GM23338 (cell line): Measurements from ENCODE around the gene RDH5. TPM values are rescaled to one million over a fixed set of nuclear protein-coding genes. Genes with fewer than 3 reads are reported as not detected.

ENCODE experiments used
- ATAC-seq: fragments of 200-7000 bp; cut with Tn5 transposase; 3 replicates; pipeline ENCODE4 v1.9.1; 2020
- DNase-seq: peaks from one replicate; pipeline ENCODE4 v3.0.0-alpha.2; 2015; ENCODE audit warnings: low spot score
- H2AFZ ChIP-seq: fragments of 200-600 bp; sonication (generic); 2 replicates; pipeline ENCODE4 v1.8.0; 2016; ENCODE audit warnings: antibody characterized with exemption, mild to moderate bottlenecking, moderate library complexity
- H3F3A ChIP-seq: fragments of 200-600 bp; sonication (generic); replicated peaks from 2 replicates; pipeline ENCODE4 v1.8.0; 2017; ENCODE audit warnings: antibody characterized with exemption, mixed run types, low read depth
- H3K27ac ChIP-seq: fragments of 200-600 bp; sonication (generic); 2 replicates; pipeline ENCODE4 v1.6.1; 2016; ENCODE audit warnings: low read depth
- H3K27me3 ChIP-seq: fragments of 200-600 bp; sonication (generic); 2 replicates; pipeline ENCODE4 v1.8.0; 2016; ENCODE audit warnings: mild to moderate bottlenecking, mixed run types, moderate library complexity; ENCODE audit not compliant: insufficient read depth
- H3K36me3 ChIP-seq: fragments of 200-600 bp; sonication (generic); 2 replicates; pipeline ENCODE4 v1.8.0; 2016; ENCODE audit warnings: mild to moderate bottlenecking; ENCODE audit not compliant: insufficient read depth
- H3K4me1 ChIP-seq: fragments of 200-600 bp; sonication (generic); 2 replicates; pipeline ENCODE4 v1.8.0; 2016; ENCODE audit warnings: mild to moderate bottlenecking, moderate library complexity; ENCODE audit not compliant: insufficient read depth
- H3K4me2 ChIP-seq: fragments of 200-600 bp; sonication (generic); 2 replicates; pipeline ENCODE4 v1.7.1; 2017; ENCODE audit warnings: mixed run types
- H3K4me3 ChIP-seq: fragments of 200-600 bp; sonication (generic); 2 replicates; pipeline ENCODE4 v1.6.1; 2016; ENCODE audit warnings: mixed run types
- H3K79me2 ChIP-seq: fragments of 200-600 bp; sonication (generic); replicated peaks from 2 replicates; pipeline ENCODE4 v1.8.0; 2017; ENCODE audit warnings: mild to moderate bottlenecking; ENCODE audit not compliant: insufficient read depth
- H3K9me2 ChIP-seq: fragments of 200-600 bp; sonication (generic); 2 replicates; pipeline ENCODE4 v1.8.0; 2017; ENCODE audit not compliant: insufficient read depth
- H4K20me1 ChIP-seq: fragments of 200-600 bp; sonication (generic); replicated peaks from 2 replicates; pipeline ENCODE4 v1.8.0; 2017; ENCODE audit warnings: mild to moderate bottlenecking; ENCODE audit not compliant: insufficient read depth
- H3K27ac Mint-ChIP-seq: 2 replicates; pipeline ENCODE4 v1.8.0; 2020; ENCODE audit warnings: inconsistent platforms, mild to moderate bottlenecking, moderate library complexity, mixed read lengths
- H3K27me3 Mint-ChIP-seq: 3 replicates; pipeline ENCODE4 v1.8.0; 2022; ENCODE audit warnings: low read depth, mild to moderate bottlenecking, moderate library complexity, mixed read lengths, inconsistent platforms; ENCODE audit not compliant: insufficient read depth, poor library complexity
- H3K36me3 Mint-ChIP-seq: 3 replicates; pipeline ENCODE4 v1.8.0; 2021; ENCODE audit warnings: low read depth, mild to moderate bottlenecking, inconsistent platforms, moderate library complexity, mixed read lengths
- H3K4me1 Mint-ChIP-seq: 3 replicates; pipeline ENCODE4 v1.8.0; 2020; ENCODE audit warnings: mild to moderate bottlenecking, inconsistent platforms, mixed read lengths
- H3K4me3 Mint-ChIP-seq: 3 replicates; pipeline ENCODE4 v1.8.0; 2021; ENCODE audit warnings: moderate library complexity, mild to moderate bottlenecking, inconsistent platforms, mixed read lengths
- H3K9me3 Mint-ChIP-seq: 3 replicates; pipeline ENCODE4 v1.8.0; 2020; ENCODE audit warnings: moderate library complexity, mild to moderate bottlenecking, inconsistent platforms, mixed read lengths
- CREB1 ChIP-seq: fragments of 250-450 bp; sonication (Bioruptor Pico); IDR thresholded peaks from 2 replicates; pipeline ENCODE4 v1.5.0; 2020; ENCODE audit warnings: low read depth, mild to moderate bottlenecking, moderate library complexity
- ETS1 ChIP-seq: IDR thresholded peaks from 2 replicates; pipeline ENCODE4 v1.6.1; 2016; ENCODE audit warnings: antibody characterized with exemption
- EZH2 ChIP-seq: fragments of 200-600 bp; sonication (generic); IDR thresholded peaks from one replicate; pipeline ENCODE4 v1.8.0; 2017; ENCODE audit warnings: antibody characterized with exemption, mild to moderate bottlenecking, low read depth; ENCODE audit not compliant: unreplicated experiment
- EZH2phosphoT487 ChIP-seq: fragments of 200-600 bp; sonication (generic); IDR thresholded peaks from one replicate; pipeline ENCODE4 v1.8.1; 2018; ENCODE audit warnings: antibody characterized with exemption; ENCODE audit not compliant: unreplicated experiment
- JUNB ChIP-seq: IDR thresholded peaks from one replicate; pipeline ENCODE4 v1.6.1; 2016; ENCODE audit warnings: antibody characterized with exemption; ENCODE audit not compliant: unreplicated experiment
- NANOG ChIP-seq: IDR thresholded peaks from 2 replicates; pipeline ENCODE4 v1.6.1; 2016; ENCODE audit warnings: antibody characterized with exemption, borderline replicate concordance
- REST ChIP-seq: IDR thresholded peaks from one replicate; pipeline ENCODE4 v1.6.1; 2018; ENCODE audit warnings: antibody characterized with exemption; ENCODE audit not compliant: unreplicated experiment
- STAT1 ChIP-seq: IDR thresholded peaks from one replicate; pipeline ENCODE4 v1.6.1; 2016; ENCODE audit warnings: antibody characterized with exemption; ENCODE audit not compliant: unreplicated experiment
- ZNF331 ChIP-seq: fragments of 250-450 bp; sonication (Bioruptor Pico); IDR thresholded peaks from 2 replicates; pipeline ENCODE4 v1.5.0; 2020; ENCODE audit warnings: low read depth, mild to moderate bottlenecking, moderate library complexity
- polyA plus RNA-seq: library from polyadenylated mRNA; unstranded; fragments of >200 nt; fragmentation: Nextera tagmentation; extraction: Ambion mirVana; gene quantifications from 2 replicates; pipeline ENCODE4 v1.2.1, GENCODE V29; 2016
- total RNA-seq: library from RNA; depleted of rRNA; stranded (reverse); fragments of >200 nt; shearing (Covaris generic); gene quantifications from 2 replicates; pipeline ENCODE4 v1.2.3, GENCODE V29; 2014

Gene RDH5
- total and polyA plus RNA-seq, 2 experiments from 2014 or later = 3.9 to 7.5 TPM

GRCh38 chr12:55715169-55715764, 4.9 kb upstream of the RDH5 start:
- H3K9me3 Mint-ChIP-seq = peaks cover 6% of the 10 kb centered on the region; the same call in 2 of the 3 replicates
- Histone ChIP-seq H3K27me3 (peaks cover 8% of the 10 kb centered on the region; the same call in 1 of the 2 replicates), H3K4me2 (peak overlapping the region; percentile 98), H3K36me3 (no peaks in the 10 kb centered on the region), H3K9me2 (no peaks in the 10 kb centered on the region), H3K4me3 (peak overlapping the region; percentile 94), H4K20me1 (no peaks in the 10 kb centered on the region), H3K79me2 (peaks cover 10% of the 10 kb centered on the region; the same call in 1 of the 2 replicates), H3K27ac (peak overlapping the region; percentile 71), H2AFZ (peak overlapping the region; percentile 98; the same call in 1 of the 2 replicates), H3F3A (peaks cover 13% of the 10 kb centered on the region; the same call in 1 of the 2 replicates), H3K4me1 (peaks cover 37% of the 10 kb centered on the region)
- H3K4me1 Mint-ChIP-seq = peaks cover 35% of the 10 kb centered on the region
- ATAC-seq (no peak), DNase-seq (peak; percentile 21)
- H3K4me3 Mint-ChIP-seq = peak overlapping the region; percentile 82
- peaks cover 24% of the 10 kb centered on the region for H3K27me3 Mint-ChIP-seq
- no peak for TF ChIP-seq ETS1
- no peak for TF ChIP-seq ZNF331 (CRISPR knock-in tag)
- TF ChIP-seq EZH2 = no peak
- TF ChIP-seq STAT1 = no peak
- no peak for TF ChIP-seq JUNB
- TF ChIP-seq CREB1 (CRISPR knock-in tag) = no peak
- TF ChIP-seq EZH2phosphoT487 = no peak
- TF ChIP-seq REST = no peak
- no peak for TF ChIP-seq NANOG
- peak overlapping the region; percentile 79 for H3K27ac Mint-ChIP-seq
- peaks cover 4% of the 10 kb centered on the region; the same call in 2 of the 3 replicates for H3K36me3 Mint-ChIP-seq
